Bronchial epithelial cell (primary cell): Measurements from ENCODE around the gene SEMA3B. TPM values are rescaled to one million over a fixed set of nuclear protein-coding genes. Genes with fewer than 3 reads are reported as not detected.
"Not testable (repeated sequence)": the region's sequence is repeated elsewhere in the genome, so short reads cannot be mapped to it uniquely, and the experiment has no call there.

ENCODE experiments used
- DNase-seq: peaks from one replicate; pipeline ENCODE4 v3.0.0-alpha.2; 2010; ENCODE audit warnings: low read depth
- FAIRE-seq: peaks from 2 replicates; lab custom pipeline; 2011; peaks lifted over from hg19 to GRCh38; lab: Jason Lieb, UNC
- H3K27me3 ChIP-seq: 2 replicates; pipeline ENCODE4 v1.5.1; 2011; ENCODE audit warnings: low read length; ENCODE audit not compliant: control insufficient read depth, insufficient read depth
- H3K36me3 ChIP-seq: 2 replicates; pipeline ENCODE4 v1.5.1; 2011; ENCODE audit warnings: low read length; ENCODE audit not compliant: control insufficient read depth, insufficient read depth
- H3K4me3 ChIP-seq: 2 replicates; pipeline ENCODE4 v1.5.1; 2011; ENCODE audit warnings: mild to moderate bottlenecking, low read depth, low read length, control low read depth
- total RNA-seq: library from RNA; depleted of rRNA; stranded (reverse); fragments of >200 nt; gene quantifications from 2 replicates; pipeline ENCODE4 v1.2.1, GENCODE V29; 2014
- TF ChIP-seq, protein P1 (sequence below): IDR thresholded peaks from 2 replicates; pipeline ENCODE4 v1.5.1; 2011; ENCODE audit warnings: mild to moderate bottlenecking, moderate library complexity, low read length, control low read depth, inconsistent platforms; ENCODE audit not compliant: insufficient read depth, severe bottlenecking

Gene SEMA3B
- total RNA-seq, 1 donor from 2014 or later: 7.1 TPM

- no peaks in the 10 kb centered on the region for H3K36me3 ChIP-seq
- TF ChIP-seq, protein P1, sequence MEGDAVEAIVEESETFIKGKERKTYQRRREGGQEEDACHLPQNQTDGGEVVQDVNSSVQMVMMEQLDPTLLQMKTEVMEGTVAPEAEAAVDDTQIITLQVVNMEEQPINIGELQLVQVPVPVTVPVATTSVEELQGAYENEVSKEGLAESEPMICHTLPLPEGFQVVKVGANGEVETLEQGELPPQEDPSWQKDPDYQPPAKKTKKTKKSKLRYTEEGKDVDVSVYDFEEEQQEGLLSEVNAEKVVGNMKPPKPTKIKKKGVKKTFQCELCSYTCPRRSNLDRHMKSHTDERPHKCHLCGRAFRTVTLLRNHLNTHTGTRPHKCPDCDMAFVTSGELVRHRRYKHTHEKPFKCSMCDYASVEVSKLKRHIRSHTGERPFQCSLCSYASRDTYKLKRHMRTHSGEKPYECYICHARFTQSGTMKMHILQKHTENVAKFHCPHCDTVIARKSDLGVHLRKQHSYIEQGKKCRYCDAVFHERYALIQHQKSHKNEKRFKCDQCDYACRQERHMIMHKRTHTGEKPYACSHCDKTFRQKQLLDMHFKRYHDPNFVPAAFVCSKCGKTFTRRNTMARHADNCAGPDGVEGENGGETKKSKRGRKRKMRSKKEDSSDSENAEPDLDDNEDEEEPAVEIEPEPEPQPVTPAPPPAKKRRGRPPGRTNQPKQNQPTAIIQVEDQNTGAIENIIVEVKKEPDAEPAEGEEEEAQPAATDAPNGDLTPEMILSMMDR: no peak
- DNase-seq: no peak
- no peak overlapping the region for H3K4me3 ChIP-seq
- no peak for FAIRE-seq
- no peaks in the 10 kb centered on the region for H3K27me3 ChIP-seq
Measured at GRCh38 chr3:50269460-50269859, 513 bp downstream of the SEMA3B start.

GRCh38 chr3:50269977-50270413, 1.0 kb downstream of the SEMA3B start:
- DNase-seq (peak; percentile 63), FAIRE-seq (no peak)
- no peaks in the 10 kb centered on the region for H3K27me3 ChIP-seq
- no peak overlapping the region for H3K4me3 ChIP-seq
- no peaks in the 10 kb centered on the region for H3K36me3 ChIP-seq
- TF ChIP-seq, protein P1: no peak

DNA sequence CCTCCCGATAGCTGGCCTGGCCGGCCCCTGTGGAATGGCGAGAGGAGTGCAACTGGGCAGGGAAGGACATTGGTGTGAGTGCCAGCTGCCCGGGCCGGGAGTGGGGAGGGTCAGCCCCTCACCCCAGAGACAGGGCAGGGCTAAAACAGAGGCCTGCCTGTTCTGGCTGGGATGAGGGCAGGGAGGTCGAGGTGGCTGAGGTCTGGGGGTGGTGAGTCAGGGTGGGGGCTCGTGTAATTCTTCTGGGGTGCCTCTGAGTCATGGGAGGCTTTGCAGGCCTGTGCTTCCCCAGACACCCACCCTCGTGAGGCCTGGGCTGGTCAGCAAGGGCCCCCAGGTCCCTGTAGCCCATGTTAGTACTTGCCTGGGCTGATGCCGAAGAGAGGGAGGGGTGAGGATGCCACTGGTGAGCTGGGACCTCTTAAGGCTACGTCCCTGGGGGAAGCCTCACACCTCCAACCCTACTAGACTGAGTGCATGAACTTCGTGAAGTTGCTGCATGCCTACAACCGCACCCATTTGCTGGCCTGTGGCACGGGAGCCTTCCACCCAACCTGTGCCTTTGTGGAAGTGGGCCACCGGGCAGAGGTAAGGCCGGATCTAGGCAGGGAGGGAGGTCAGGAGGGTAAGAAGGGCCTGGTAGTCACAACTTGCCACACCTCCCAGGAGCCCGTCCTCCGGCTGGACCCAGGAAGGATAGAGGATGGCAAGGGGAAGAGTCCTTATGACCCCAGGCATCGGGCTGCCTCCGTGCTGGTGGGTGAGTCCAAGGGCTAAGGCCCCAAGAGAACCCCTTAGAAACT, 1.7 kb downstream of the SEMA3B start:
- TF ChIP-seq, protein P1: no peak
- FAIRE-seq (no peak), DNase-seq (no peak)
- no peak overlapping the region for H3K4me3 ChIP-seq
- no peaks in the 10 kb centered on the region for H3K27me3 ChIP-seq
- H3K36me3 ChIP-seq: no peaks in the 10 kb centered on the region

DNA sequence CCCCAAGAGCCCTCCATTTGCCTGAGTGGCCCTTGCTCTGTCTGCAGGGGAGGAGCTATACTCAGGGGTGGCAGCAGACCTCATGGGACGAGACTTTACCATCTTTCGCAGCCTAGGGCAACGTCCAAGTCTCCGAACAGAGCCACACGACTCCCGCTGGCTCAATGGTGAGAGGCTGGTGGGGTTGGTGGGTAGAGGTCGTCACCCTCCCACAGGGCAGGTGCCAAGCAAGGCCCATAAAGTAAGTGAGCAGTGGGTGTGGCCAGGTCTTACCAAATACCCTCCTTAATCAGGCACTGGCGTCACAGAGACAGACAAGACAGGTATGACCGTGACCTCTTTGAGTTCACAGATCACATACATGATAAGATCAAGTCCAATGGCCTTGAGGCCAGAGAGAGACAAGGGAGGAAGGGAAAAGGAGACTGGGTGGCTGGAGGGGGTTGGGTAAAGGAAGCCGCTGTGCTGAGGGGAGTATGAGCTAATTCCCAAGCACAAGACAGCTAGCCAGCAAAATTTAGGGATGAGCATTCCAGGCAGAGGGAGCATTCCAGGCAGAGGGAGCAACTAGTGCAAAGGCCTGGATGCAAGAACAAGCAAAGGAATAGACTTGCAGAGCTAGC, 2.5 kb downstream of the SEMA3B start:
- TF ChIP-seq, protein P1: no peak
- no peaks in the 10 kb centered on the region for H3K27me3 ChIP-seq
- FAIRE-seq (no peak), DNase-seq (no peak)
- no peak overlapping the region for H3K4me3 ChIP-seq
- no peaks in the 10 kb centered on the region for H3K36me3 ChIP-seq

- not testable (repeated sequence) for H3K36me3 ChIP-seq, H3K27me3 ChIP-seq, FAIRE-seq, H3K4me3 ChIP-seq, DNase-seq
Measured at GRCh38 chr3:50272538-50272910, 3.6 kb downstream of the SEMA3B start.

DNA sequence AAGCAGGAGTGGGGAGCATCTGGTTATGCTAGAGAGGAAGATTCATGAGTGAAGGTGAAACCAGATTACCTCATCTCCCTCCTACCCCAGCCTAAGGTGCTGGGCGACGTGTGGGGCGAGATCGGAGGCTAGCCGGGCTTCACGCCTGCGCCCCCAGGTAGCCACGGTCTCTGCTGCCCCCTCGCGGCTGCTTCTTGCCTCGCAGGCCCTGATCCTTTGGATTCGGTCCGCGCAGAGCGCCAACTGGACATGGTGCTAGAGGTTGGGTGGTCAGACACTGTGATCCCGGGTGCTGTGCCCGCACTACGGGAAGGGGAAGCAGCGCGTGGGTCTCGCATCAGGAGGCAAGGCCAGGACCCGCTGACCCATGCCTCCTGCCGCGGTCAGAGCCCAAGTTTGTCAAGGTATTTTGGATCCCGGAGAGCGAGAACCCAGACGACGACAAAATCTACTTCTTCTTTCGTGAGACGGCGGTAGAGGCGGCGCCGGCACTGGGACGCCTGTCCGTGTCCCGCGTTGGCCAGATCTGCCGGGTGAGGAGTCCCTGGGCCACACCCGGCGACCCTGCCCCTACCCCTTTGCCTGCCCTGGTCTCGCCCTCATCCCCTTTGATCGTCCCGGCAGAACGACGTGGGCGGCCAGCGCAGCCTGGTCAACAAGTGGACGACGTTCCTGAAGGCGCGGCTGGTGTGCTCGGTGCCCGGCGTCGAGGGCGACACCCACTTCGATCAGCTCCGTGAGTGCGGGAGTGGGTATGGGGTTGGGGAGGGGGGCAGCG, 4.2 kb downstream of the SEMA3B start:
- no peak for FAIRE-seq

More for the DNA sequence above, 4.2 kb downstream of the SEMA3B start:
- Histone ChIP-seq H3K36me3 (no peaks in the 10 kb centered on the region), H3K4me3 (no peak overlapping the region), H3K27me3 (no peaks in the 10 kb centered on the region)
- TF ChIP-seq, protein P1: peak; percentile 98
- DNase-seq: peak; percentile 62
